ENCODE results near the gene CMTM2. TPM values are rescaled to one million over a fixed set of nuclear protein-coding genes. Genes with fewer than 3 reads are reported as not detected.

CMTM2 gene
- total and polyA plus RNA-seq, 9 of the 15 experiments (the other 6 are each of a cell fraction or from before 2014, with no cell fraction given), result not detected

DNA sequence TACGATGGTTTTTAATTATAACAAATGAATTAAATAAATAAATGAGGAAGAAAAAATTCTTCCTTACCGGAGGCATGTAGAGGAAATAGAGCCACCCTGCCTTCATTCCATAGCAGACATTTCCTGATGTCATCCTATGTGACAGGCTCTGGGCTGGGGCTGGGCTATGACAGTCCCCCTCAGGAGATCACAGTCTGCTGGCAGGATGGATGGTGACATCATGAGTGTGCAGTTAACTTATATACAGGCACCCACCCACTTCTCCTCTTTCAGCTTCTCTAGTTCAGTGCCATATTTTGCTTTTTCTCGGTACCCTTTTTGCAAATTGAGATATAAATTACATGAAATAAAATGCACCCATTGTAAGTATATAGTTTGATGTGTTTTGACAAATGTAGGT is 18.8 kb downstream of the CMTM2 start (continued):
- TF ChIP-seq HDAC8 (tag; IDR thresholded peaks at IDR 0.05) (no peak), SPI1 (IDR thresholded peaks at IDR 0.05; ENCODE audit: borderline replicate concordance, low read depth, low read length) (no peak), ZNF41 (CRISPR knock-in tag; conservative IDR thresholded peaks at IDR 0.05) (no peak), TFAM (CRISPR knock-in tag; conservative IDR thresholded peaks at IDR 0.05) (no peak), KDM5B (IDR thresholded peaks at IDR 0.05; ENCODE audit: insufficient replicate concordance, low read depth, low read length) (no peak), BHLHE40 (IDR thresholded peaks at IDR 0.05; ENCODE audit: low read length) (no peak), MEIS2 (IDR thresholded peaks at IDR 0.05; ENCODE audit: partially characterized antibody) (peak; percentile 34), TCF7 (IDR thresholded peaks at IDR 0.05; ENCODE audit: borderline replicate concordance) (no peak), ZNF197 (CRISPR knock-in tag; IDR thresholded peaks at IDR 0.05; ENCODE audit: low read depth) (no peak), RFX7 (CRISPR knock-in tag; IDR thresholded peaks at IDR 0.05) (no peak), MBD2 (IDR thresholded peaks at IDR 0.05; ENCODE audit: borderline replicate concordance, low read depth) (no peak), THRAP3 (IDR thresholded peaks at IDR 0.05; ENCODE audit: borderline replicate concordance) (no peak), SREBF2 (CRISPR knock-in tag; IDR thresholded peaks at IDR 0.05) (no peak), E2F3 (CRISPR knock-in tag; IDR thresholded peaks at IDR 0.05) (no peak)
- TF ChIP-seq, protein P1, sequence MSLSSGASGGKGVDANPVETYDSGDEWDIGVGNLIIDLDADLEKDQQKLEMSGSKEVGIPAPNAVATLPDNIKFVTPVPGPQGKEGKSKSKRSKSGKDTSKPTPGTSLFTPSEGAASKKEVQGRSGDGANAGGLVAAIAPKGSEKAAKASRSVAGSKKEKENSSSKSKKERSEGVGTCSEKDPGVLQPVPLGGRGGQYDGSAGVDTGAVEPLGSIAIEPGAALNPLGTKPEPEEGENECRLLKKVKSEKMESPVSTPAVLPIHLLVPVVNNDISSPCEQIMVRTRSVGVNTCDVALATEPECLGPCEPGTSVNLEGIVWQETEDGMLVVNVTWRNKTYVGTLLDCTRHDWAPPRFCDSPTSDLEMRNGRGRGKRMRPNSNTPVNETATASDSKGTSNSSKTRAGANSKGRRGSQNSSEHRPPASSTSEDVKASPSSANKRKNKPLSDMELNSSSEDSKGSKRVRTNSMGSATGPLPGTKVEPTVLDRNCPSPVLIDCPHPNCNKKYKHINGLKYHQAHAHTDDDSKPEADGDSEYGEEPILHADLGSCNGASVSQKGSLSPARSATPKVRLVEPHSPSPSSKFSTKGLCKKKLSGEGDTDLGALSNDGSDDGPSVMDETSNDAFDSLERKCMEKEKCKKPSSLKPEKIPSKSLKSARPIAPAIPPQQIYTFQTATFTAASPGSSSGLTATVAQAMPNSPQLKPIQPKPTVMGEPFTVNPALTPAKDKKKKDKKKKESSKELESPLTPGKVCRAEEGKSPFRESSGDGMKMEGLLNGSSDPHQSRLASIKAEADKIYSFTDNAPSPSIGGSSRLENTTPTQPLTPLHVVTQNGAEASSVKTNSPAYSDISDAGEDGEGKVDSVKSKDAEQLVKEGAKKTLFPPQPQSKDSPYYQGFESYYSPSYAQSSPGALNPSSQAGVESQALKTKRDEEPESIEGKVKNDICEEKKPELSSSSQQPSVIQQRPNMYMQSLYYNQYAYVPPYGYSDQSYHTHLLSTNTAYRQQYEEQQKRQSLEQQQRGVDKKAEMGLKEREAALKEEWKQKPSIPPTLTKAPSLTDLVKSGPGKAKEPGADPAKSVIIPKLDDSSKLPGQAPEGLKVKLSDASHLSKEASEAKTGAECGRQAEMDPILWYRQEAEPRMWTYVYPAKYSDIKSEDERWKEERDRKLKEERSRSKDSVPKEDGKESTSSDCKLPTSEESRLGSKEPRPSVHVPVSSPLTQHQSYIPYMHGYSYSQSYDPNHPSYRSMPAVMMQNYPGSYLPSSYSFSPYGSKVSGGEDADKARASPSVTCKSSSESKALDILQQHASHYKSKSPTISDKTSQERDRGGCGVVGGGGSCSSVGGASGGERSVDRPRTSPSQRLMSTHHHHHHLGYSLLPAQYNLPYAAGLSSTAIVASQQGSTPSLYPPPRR (CRISPR knock-in tag; IDR thresholded peaks at IDR 0.05; ENCODE audit: borderline replicate concordance), result no peak

Data from K562 (cell line).